GM12891 (cell line): ENCODE results near the gene ARHGEF17.

Experiments
- POLR2A ChIP-seq: IDR thresholded peaks from 2 replicates; pipeline ENCODE4 v1.6.1; 2011; ENCODE audit warnings: low read depth, low read length, control low read depth
- TAF1 ChIP-seq: IDR thresholded peaks from 2 replicates; pipeline ENCODE4 v1.6.1; 2011; ENCODE audit warnings: low read depth, low read length, control low read depth

- TF ChIP-seq TAF1 (no peak), POLR2A (no peak)
Measured at GRCh38 chr11:73382183-73382582, 74.1 kb downstream of the ARHGEF17 start.
